Forelimb muscle (tissue), 1 donor: ENCODE measurements around the gene NCOA3. TPM values are rescaled to one million over a fixed set of nuclear protein-coding genes. Genes with fewer than 3 reads are reported as not detected.
"Not testable (repeated sequence)": the region's sequence is repeated elsewhere in the genome, so short reads cannot be mapped to it uniquely, and the experiment has no call there.

Source experiments
- DNase-seq: peaks from one replicate; pipeline ENCODE4 v3.0.0-alpha.2; 2013; ENCODE audit warnings: low read depth
- polyA plus RNA-seq: library from polyadenylated mRNA; unstranded; fragments of 120-200 nt; gene quantifications from one replicate; pipeline ENCODE4 v1.2.1, GENCODE V29; 2013; ENCODE audit not compliant: insufficient read length

NCOA3 gene
- polyA plus RNA-seq, 1 donor = 12.9 TPM

GRCh38 chr20:47535994-47536393 lies 34.3 kb downstream of the NCOA3 start:
- no peak for DNase-seq

- no peak for DNase-seq
Measured at GRCh38 chr20:47540443-47541354, 39.0 kb downstream of the NCOA3 start.

GRCh38 chr20:47541355-47541922 lies 39.8 kb downstream of the NCOA3 start:
- no peak for DNase-seq

- no peak for DNase-seq
Measured at GRCh38 chr20:47543006-47543431, 41.3 kb downstream of the NCOA3 start.

- no peak for DNase-seq
Measured at GRCh38 chr20:47544240-47544639, 42.6 kb downstream of the NCOA3 start.

- no peak for DNase-seq
Measured at GRCh38 chr20:47544852-47545251, 43.2 kb downstream of the NCOA3 start.

GRCh38 chr20:47545499-47545898 lies 43.8 kb downstream of the NCOA3 start:
- no peak for DNase-seq

GRCh38 chr20:47546184-47547033 lies 44.7 kb downstream of the NCOA3 start:
- no peak for DNase-seq

GRCh38 chr20:47547034-47547387 lies 45.3 kb downstream of the NCOA3 start:
- no peak for DNase-seq

GRCh38 chr20:47549671-47550070 lies 48.0 kb downstream of the NCOA3 start:
- DNase-seq = no peak

- DNase-seq = no peak
Measured at GRCh38 chr20:47551222-47551621, 49.5 kb downstream of the NCOA3 start.

GRCh38 chr20:47551841-47552240 lies 50.2 kb downstream of the NCOA3 start:
- DNase-seq = no peak

- no peak for DNase-seq
Measured at GRCh38 chr20:47552996-47553395, 51.3 kb downstream of the NCOA3 start.

- DNase-seq = not testable (repeated sequence)
Measured at GRCh38 chr20:47553594-47554235, 52.0 kb downstream of the NCOA3 start.

GRCh38 chr20:47554283-47554682 lies 52.6 kb downstream of the NCOA3 start:
- DNase-seq = not testable (repeated sequence)

GRCh38 chr20:47557218-47557617 lies 55.5 kb downstream of the NCOA3 start:
- DNase-seq = no peak

- DNase-seq = no peak
Measured at GRCh38 chr20:47557791-47558190, 56.1 kb downstream of the NCOA3 start.

- no peak for DNase-seq
Measured at GRCh38 chr20:47558295-47559066, 56.8 kb downstream of the NCOA3 start.

- no peak for DNase-seq
Measured at GRCh38 chr20:47559141-47559540, 57.5 kb downstream of the NCOA3 start.

- no peak for DNase-seq
Measured at GRCh38 chr20:47561180-47561579, 59.5 kb downstream of the NCOA3 start.
